Karpas-422 (cell line): ENCODE measurements around the gene COL4A2. TPM values are rescaled to one million over a fixed set of nuclear protein-coding genes. Genes with fewer than 3 reads are reported as not detected.

Experiments
- DNase-seq: peaks from one replicate; pipeline ENCODE4 v3.0.0-alpha.2; 2015
- H2AFZ ChIP-seq: fragments of 200-600 bp; sonication (generic); 2 replicates; pipeline ENCODE4 v1.6.1; 2014; ENCODE audit warnings: antibody characterized with exemption, low read length, mixed read lengths
- H3K27ac ChIP-seq: fragments of 200-600 bp; sonication (generic); 2 replicates; pipeline ENCODE4 v1.5.1; 2014; ENCODE audit warnings: mild to moderate bottlenecking, low read length, moderate library complexity
- H3K27me3 ChIP-seq: fragments of 200-600 bp; sonication (generic); 2 replicates; pipeline ENCODE4 v1.6.1; 2014; ENCODE audit warnings: low read length, mixed read lengths
- H3K36me3 ChIP-seq: fragments of 200-600 bp; sonication (generic); 2 replicates; pipeline ENCODE4 v1.6.1; 2014; ENCODE audit warnings: low read length, mixed read lengths; ENCODE audit not compliant: insufficient read depth
- H3K4me1 ChIP-seq: fragments of 200-600 bp; sonication (generic); 2 replicates; pipeline ENCODE4 v1.6.1; 2014; ENCODE audit warnings: mild to moderate bottlenecking, low read length, mixed read lengths
- H3K4me2 ChIP-seq: fragments of 200-600 bp; sonication (generic); 2 replicates; pipeline ENCODE4 v1.6.1; 2014; ENCODE audit warnings: low read length, low read depth, mild to moderate bottlenecking; ENCODE audit not compliant: poor library complexity, severe bottlenecking
- H3K4me3 ChIP-seq: fragments of 200-600 bp; sonication (generic); 2 replicates; pipeline ENCODE4 v1.5.1; 2014; ENCODE audit warnings: mild to moderate bottlenecking, antibody characterized with exemption, low read length, mixed read lengths
- H3K79me2 ChIP-seq: fragments of 200-600 bp; sonication (generic); 2 replicates; pipeline ENCODE4 v1.6.1; 2014; ENCODE audit warnings: mild to moderate bottlenecking, low read length, mixed read lengths
- H3K9ac ChIP-seq: fragments of 200-600 bp; sonication (generic); 2 replicates; pipeline ENCODE4 v1.6.0; 2014; ENCODE audit warnings: low read length
- H3K9me2 ChIP-seq: fragments of 200-600 bp; sonication (generic), shearing (Covaris generic); replicated peaks from 2 replicates; pipeline ENCODE4 v1.6.0; 2014; ENCODE audit warnings: mild to moderate bottlenecking, low read length, moderate library complexity; ENCODE audit not compliant: insufficient read depth
- H3K9me3 ChIP-seq: fragments of 300-700, 200-600 bp; sonication (generic); 2 replicates; pipeline ENCODE4 v1.6.1; 2014; ENCODE audit warnings: low read length, mixed read lengths
- H4K20me1 ChIP-seq: fragments of 200-600 bp; sonication (generic); 2 replicates; pipeline ENCODE4 v1.6.1; 2014; ENCODE audit warnings: mild to moderate bottlenecking, antibody characterized with exemption, low read length, low read depth; ENCODE audit not compliant: insufficient read depth
- total RNA-seq: library from RNA; depleted of rRNA; stranded (reverse); fragments of >200 nt; shearing (Covaris generic); gene quantifications from 2 replicates; pipeline ENCODE4 v1.2.3, GENCODE V29; 2014; ENCODE audit warnings: low replicate concordance

Gene COL4A2
- total RNA-seq, 1 experiment from 2014 or later, result not detected

DNA sequence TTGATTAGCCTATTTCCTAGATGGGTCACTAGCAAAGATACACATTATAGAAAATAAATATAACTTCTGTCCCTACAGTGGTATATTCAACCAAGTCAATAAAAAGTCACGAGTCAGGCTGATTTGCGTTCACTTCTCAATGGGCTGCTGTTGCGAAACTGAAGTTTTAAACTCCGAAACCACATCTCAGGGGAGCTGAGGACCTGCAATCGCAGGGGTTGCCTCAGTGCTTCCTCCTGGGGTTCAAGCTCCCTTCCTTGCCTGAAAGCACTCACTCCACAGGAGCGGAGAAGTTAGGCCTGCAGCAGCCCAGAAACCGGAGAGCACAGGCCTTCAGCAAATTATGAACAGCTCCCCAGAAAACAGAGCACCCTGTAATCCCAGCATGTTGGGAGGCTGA is 214.9 kb downstream of the COL4A2 start:
- H3K4me2 ChIP-seq, result no peak overlapping the region
- no peak for DNase-seq

DNA sequence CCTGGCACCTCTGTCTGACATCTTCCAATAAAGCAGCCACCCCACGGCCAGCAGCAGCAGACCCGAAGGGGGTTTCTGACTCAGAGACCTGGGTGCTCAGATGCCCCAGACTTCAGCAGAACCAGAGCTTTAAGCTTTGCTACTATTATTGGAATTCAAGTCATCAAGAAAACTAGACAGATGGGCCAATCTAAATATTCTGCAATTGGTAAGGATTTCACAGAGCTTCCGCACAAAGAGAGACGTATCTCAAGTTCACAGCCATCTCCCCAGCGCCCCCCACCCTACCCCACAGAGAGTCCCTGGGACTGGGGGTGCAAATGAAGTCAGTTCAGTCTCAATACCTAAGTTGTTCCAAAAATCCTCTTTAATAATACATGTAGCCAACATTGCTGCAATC is 215.6 kb downstream of the COL4A2 start:
- no peak overlapping the region for H3K4me3 ChIP-seq
- no peak overlapping the region for H2AFZ ChIP-seq
- H3K9me2 ChIP-seq, result no peaks in the 10 kb centered on the region
- no peaks in the 10 kb centered on the region for H3K79me2 ChIP-seq
- no peak overlapping the region for H3K9ac ChIP-seq
- H3K27ac ChIP-seq, result no peak overlapping the region
- no peaks in the 10 kb centered on the region for H3K4me1 ChIP-seq
- H3K27me3 ChIP-seq, result no peaks in the 10 kb centered on the region
- H4K20me1 ChIP-seq, result no peaks in the 10 kb centered on the region
- DNase-seq, result no peak
- no peaks in the 10 kb centered on the region for H3K9me3 ChIP-seq
- H3K4me2 ChIP-seq, result no peak overlapping the region
- no peaks in the 10 kb centered on the region for H3K36me3 ChIP-seq

More for the DNA sequence above, 214.9 kb downstream of the COL4A2 start:
- Histone ChIP-seq H2AFZ (no peak overlapping the region), H3K79me2 (no peaks in the 10 kb centered on the region), H3K27ac (no peak overlapping the region), H3K9me3 (no peaks in the 10 kb centered on the region), H4K20me1 (no peaks in the 10 kb centered on the region), H3K27me3 (no peaks in the 10 kb centered on the region), H3K9me2 (no peaks in the 10 kb centered on the region), H3K4me3 (no peak overlapping the region), H3K4me1 (no peaks in the 10 kb centered on the region), H3K9ac (no peak overlapping the region), H3K36me3 (no peaks in the 10 kb centered on the region)

DNA sequence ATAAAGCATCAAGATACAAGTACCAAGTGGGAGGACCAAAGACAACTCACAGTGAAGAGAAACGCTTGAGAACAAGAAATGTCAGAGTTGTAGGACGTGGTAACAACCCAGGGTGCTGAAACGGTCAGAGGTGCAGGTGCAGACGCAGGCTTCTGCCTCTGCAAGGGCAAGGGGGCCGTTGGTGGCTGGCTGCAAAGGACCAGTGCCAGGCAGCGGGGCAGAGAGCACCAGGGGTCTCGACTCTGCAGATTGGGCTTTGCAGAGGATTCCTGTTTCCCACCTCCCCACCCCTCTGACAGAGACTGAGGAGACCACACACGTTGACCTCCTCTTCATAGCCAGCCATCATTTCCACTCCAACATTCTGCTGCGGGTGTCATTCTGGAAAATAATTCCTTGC is 216.1 kb downstream of the COL4A2 start:
- Histone ChIP-seq H3K27me3 (no peaks in the 10 kb centered on the region), H3K4me3 (no peak overlapping the region), H4K20me1 (no peaks in the 10 kb centered on the region), H3K36me3 (no peaks in the 10 kb centered on the region), H3K27ac (no peak overlapping the region), H3K79me2 (no peaks in the 10 kb centered on the region), H2AFZ (no peak overlapping the region), H3K9ac (no peak overlapping the region), H3K4me2 (no peak overlapping the region), H3K4me1 (no peaks in the 10 kb centered on the region), H3K9me3 (no peaks in the 10 kb centered on the region), H3K9me2 (no peaks in the 10 kb centered on the region)
- DNase-seq, result no peak

DNA sequence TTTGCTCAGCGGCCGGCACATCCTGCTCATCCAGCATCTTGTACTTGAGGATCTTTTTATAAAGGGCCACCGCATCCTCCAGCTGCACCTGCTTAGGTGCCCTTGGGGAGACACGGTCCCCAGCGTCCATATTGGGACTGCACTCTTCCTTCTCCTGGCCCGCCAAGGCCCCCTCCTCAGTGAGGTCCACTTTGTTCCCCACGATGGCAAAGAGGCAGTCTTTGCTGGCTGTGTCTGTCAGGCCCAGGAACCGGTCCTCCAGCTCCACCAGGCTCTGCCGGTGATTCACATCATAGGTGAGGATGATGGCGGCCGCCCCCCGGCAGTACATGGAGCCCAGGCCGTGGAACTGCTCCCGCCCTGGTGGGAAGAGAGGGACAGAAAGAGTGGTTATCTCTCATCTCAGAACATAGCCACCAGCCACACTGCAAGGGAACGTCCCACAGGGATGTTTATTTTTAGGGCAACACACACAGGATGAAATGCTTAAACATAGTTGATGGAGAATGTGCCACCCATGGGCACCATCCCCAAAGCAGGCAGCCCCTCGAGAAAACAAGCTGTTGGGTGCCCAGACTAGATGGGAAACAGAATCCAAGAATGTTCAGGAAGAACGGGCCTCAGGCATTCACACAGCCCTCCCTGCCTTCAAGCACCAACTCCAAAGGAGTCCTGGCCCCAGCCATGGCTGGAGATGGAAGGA is 216.9 kb downstream of the COL4A2 start:
- Histone ChIP-seq H3K9me3 (no peaks in the 10 kb centered on the region), H3K9me2 (no peaks in the 10 kb centered on the region), H3K79me2 (no peaks in the 10 kb centered on the region), H3K9ac (no peak overlapping the region), H3K27me3 (no peaks in the 10 kb centered on the region), H4K20me1 (no peaks in the 10 kb centered on the region), H3K36me3 (no peaks in the 10 kb centered on the region), H3K4me3 (no peak overlapping the region), H3K4me2 (no peak overlapping the region), H3K27ac (no peak overlapping the region), H2AFZ (no peak overlapping the region), H3K4me1 (no peaks in the 10 kb centered on the region)
- DNase-seq, result no peak

DNA sequence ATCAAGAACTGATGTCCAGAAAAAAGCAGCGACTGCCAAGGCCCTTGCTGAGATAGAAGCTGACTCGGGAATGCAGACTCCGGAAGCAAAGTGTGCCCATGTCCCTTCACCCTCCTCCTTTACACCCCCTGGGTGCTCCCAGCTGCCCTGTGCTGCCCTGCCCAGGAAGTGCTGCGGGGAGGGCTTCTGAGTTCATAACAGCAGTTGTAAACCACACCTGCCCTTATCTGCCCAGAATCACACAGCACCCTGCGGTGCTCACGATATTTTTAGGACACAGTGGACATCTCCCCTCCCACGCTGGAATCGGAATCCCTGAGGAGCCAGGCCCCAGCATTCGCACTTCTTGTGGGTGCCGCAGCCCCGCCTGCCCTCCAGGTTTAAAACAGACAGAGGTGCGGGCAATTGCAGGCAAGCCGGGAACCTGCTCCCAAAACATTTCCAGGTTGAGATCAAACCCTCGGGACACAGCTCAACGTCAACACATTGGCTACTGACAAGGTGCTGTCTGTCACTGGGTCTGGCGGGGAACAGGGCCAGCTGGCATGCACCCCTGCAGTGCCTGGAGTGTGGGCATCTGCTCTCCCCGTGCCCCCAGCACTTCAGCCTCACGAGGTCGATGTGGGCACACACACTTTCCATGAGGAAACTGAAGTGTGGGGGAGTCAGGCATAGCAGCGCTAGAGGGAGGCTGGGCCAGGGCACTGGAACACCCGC is 217.6 kb downstream of the COL4A2 start:
- DNase-seq, result no peak
- Histone ChIP-seq H2AFZ (no peak overlapping the region), H3K79me2 (no peaks in the 10 kb centered on the region), H3K4me1 (no peaks in the 10 kb centered on the region), H3K36me3 (no peaks in the 10 kb centered on the region), H3K9ac (no peak overlapping the region), H3K27me3 (no peaks in the 10 kb centered on the region), H3K9me2 (no peaks in the 10 kb centered on the region), H3K9me3 (no peaks in the 10 kb centered on the region), H3K27ac (no peak overlapping the region), H3K4me2 (no peak overlapping the region), H4K20me1 (no peaks in the 10 kb centered on the region), H3K4me3 (no peak overlapping the region)

GRCh38 chr13:110525328-110526319 is 218.5 kb downstream of the COL4A2 start:
- Histone ChIP-seq H3K4me2 (no peak overlapping the region), H3K9me2 (no peaks in the 10 kb centered on the region), H3K9ac (no peak overlapping the region), H4K20me1 (no peaks in the 10 kb centered on the region), H3K9me3 (no peaks in the 10 kb centered on the region), H3K36me3 (no peaks in the 10 kb centered on the region), H3K4me3 (no peak overlapping the region), H3K27me3 (no peaks in the 10 kb centered on the region), H3K79me2 (no peaks in the 10 kb centered on the region), H2AFZ (no peak overlapping the region), H3K27ac (no peak overlapping the region), H3K4me1 (no peaks in the 10 kb centered on the region)
- no peak for DNase-seq

- Histone ChIP-seq H3K36me3 (no peaks in the 10 kb centered on the region), H3K27ac (no peak overlapping the region), H2AFZ (no peak overlapping the region), H3K9ac (no peak overlapping the region), H3K27me3 (no peaks in the 10 kb centered on the region), H3K9me2 (no peaks in the 10 kb centered on the region), H3K4me3 (no peak overlapping the region), H4K20me1 (no peaks in the 10 kb centered on the region), H3K4me2 (no peak overlapping the region), H3K4me1 (no peaks in the 10 kb centered on the region), H3K79me2 (no peaks in the 10 kb centered on the region), H3K9me3 (no peaks in the 10 kb centered on the region)
- no peak for DNase-seq
Observed at GRCh38 chr13:110528371-110528770, 221.3 kb downstream of the COL4A2 start.

GRCh38 chr13:110528911-110529310 is 221.8 kb downstream of the COL4A2 start:
- H3K4me1 ChIP-seq, result no peaks in the 10 kb centered on the region
- H3K9me3 ChIP-seq, result no peaks in the 10 kb centered on the region
- no peaks in the 10 kb centered on the region for H3K79me2 ChIP-seq
- H2AFZ ChIP-seq, result no peak overlapping the region
- no peaks in the 10 kb centered on the region for H4K20me1 ChIP-seq
- no peaks in the 10 kb centered on the region for H3K9me2 ChIP-seq
- H3K4me3 ChIP-seq, result no peak overlapping the region
- H3K36me3 ChIP-seq, result no peaks in the 10 kb centered on the region
- no peak for DNase-seq
- H3K9ac ChIP-seq, result no peak overlapping the region
- no peaks in the 10 kb centered on the region for H3K27me3 ChIP-seq
- H3K4me2 ChIP-seq, result no peak overlapping the region
- H3K27ac ChIP-seq, result no peak overlapping the region
